HEK293 (cell line): ENCODE measurements around the gene TNIP1.

Experiments used
- BCL11A ChIP-seq: fragments of 450-650 bp; formaldehyde crosslinking; IDR thresholded peaks from 2 replicates; pipeline ENCODE4 v1.5.1; 2016; ENCODE audit warnings: low read depth, missing biosample characterization, missing genetic modification characterization
- BCL11B ChIP-seq: fragments of 450-650 bp; formaldehyde crosslinking; IDR thresholded peaks from 2 replicates; pipeline ENCODE4 v1.5.1; 2016; ENCODE audit warnings: low read depth, missing biosample characterization, missing genetic modification characterization
- CTCF ChIP-seq: fragments of 450-650 bp; formaldehyde crosslinking; IDR thresholded peaks from 2 replicates; pipeline ENCODE4 v1.5.1; 2016; ENCODE audit warnings: missing biosample characterization, missing genetic modification characterization
- KLF1 ChIP-seq: fragments of 450-650 bp; formaldehyde crosslinking; IDR thresholded peaks from 2 replicates; pipeline ENCODE4 v1.5.1; 2016; ENCODE audit warnings: missing biosample characterization, missing genetic modification characterization
- KLF10 ChIP-seq: fragments of 450-650 bp; IDR thresholded peaks from 2 replicates; pipeline ENCODE4 v1.5.1; 2018; ENCODE audit warnings: missing biosample characterization, mild to moderate bottlenecking, missing genetic modification characterization
- KLF8 ChIP-seq: fragments of 450-650 bp; formaldehyde crosslinking; IDR thresholded peaks from 2 replicates; pipeline ENCODE4 v1.5.1; 2016; ENCODE audit warnings: missing biosample characterization, missing genetic modification characterization
- MYNN ChIP-seq: fragments of 450-650 bp; formaldehyde crosslinking; IDR thresholded peaks from 2 replicates; pipeline ENCODE4 v1.5.1; 2016; ENCODE audit warnings: missing biosample characterization, missing genetic modification characterization, borderline replicate concordance
- WT1 ChIP-seq: fragments of 450-650 bp; formaldehyde crosslinking; IDR thresholded peaks from 2 replicates; pipeline ENCODE4 v1.5.1; 2016; ENCODE audit warnings: missing biosample characterization, missing genetic modification characterization
- ZBTB21 ChIP-seq: fragments of 450-650 bp; formaldehyde crosslinking; IDR thresholded peaks from 2 replicates; pipeline ENCODE4 v1.5.1; 2017; ENCODE audit warnings: missing biosample characterization, missing genetic modification characterization
- ZBTB26 ChIP-seq: fragments of 450-650 bp; formaldehyde crosslinking; optimal IDR thresholded peaks from 2 replicates; pipeline ENCODE3; 2016; ENCODE audit warnings: missing biosample characterization, mild to moderate bottlenecking, missing genetic modification characterization
- ZBTB44 ChIP-seq: fragments of 450-650 bp; IDR thresholded peaks from 2 replicates; pipeline ENCODE4 v1.5.1; 2018; ENCODE audit warnings: missing biosample characterization, mild to moderate bottlenecking, missing genetic modification characterization
- ZIC2 ChIP-seq: fragments of 450-650 bp; formaldehyde crosslinking; IDR thresholded peaks from 2 replicates; pipeline ENCODE4 v1.5.1; 2016; ENCODE audit warnings: missing biosample characterization, missing genetic modification characterization
- ZNF174 ChIP-seq: fragments of 450-650 bp; formaldehyde crosslinking; IDR thresholded peaks from 2 replicates; pipeline ENCODE4 v1.5.0; 2017; ENCODE audit warnings: missing biosample characterization, mild to moderate bottlenecking, missing genetic modification characterization
- ZNF184 ChIP-seq: fragments of 450-650 bp; IDR thresholded peaks from 2 replicates; pipeline ENCODE4 v1.5.1; 2018; ENCODE audit warnings: missing biosample characterization, mild to moderate bottlenecking, missing genetic modification characterization
- ZNF223 ChIP-seq: fragments of 450-650 bp; formaldehyde crosslinking; IDR thresholded peaks from 2 replicates; pipeline ENCODE4 v1.5.1; 2016; ENCODE audit warnings: missing biosample characterization, missing genetic modification characterization
- ZNF274 ChIP-seq, 2 experiments: fragments of 200-500 bp in 1 of 2; fragments of 450-650 bp in 1 of 2; sonication (Bioruptor generic) in 1 of 2; formaldehyde crosslinking in 1 of 2; IDR thresholded peaks; 2 replicates each; pipeline versions ENCODE4 v1.5.1 to v1.6.1; 2014 to 2016; ENCODE audit warnings: borderline replicate concordance in 1 of 2, inconsistent platforms in 1 of 2, low read length in 1 of 2, missing biosample characterization in 1 of 2, missing genetic modification characterization in 1 of 2
- ZNF510 ChIP-seq: fragments of 450-650 bp; formaldehyde crosslinking; IDR thresholded peaks from 2 replicates; pipeline ENCODE4 v1.5.1; 2018; ENCODE audit warnings: mild to moderate bottlenecking, missing genetic modification characterization, missing biosample characterization; ENCODE audit not compliant: insufficient replicate concordance
- ZNF518A ChIP-seq: fragments of 450-650 bp; formaldehyde crosslinking; conservative IDR thresholded peaks from 2 replicates; pipeline ENCODE4 v1.5.1; 2016; ENCODE audit warnings: low read depth, missing biosample characterization, missing genetic modification characterization
- ZNF580 ChIP-seq: fragments of 450-650 bp; formaldehyde crosslinking; IDR thresholded peaks from 2 replicates; pipeline ENCODE4 v1.5.1; 2016; ENCODE audit warnings: missing biosample characterization, missing genetic modification characterization
- ZNF596 ChIP-seq: fragments of 450-650 bp; IDR thresholded peaks from 2 replicates; pipeline ENCODE4 v1.5.0; 2018; ENCODE audit warnings: missing biosample characterization, mild to moderate bottlenecking, missing genetic modification characterization, moderate library complexity
- ZNF645 ChIP-seq: fragments of 450-650 bp; formaldehyde crosslinking; IDR thresholded peaks from 2 replicates; pipeline ENCODE4; 2016; ENCODE audit warnings: missing biosample characterization, missing genetic modification characterization
- ZNF664 ChIP-seq: fragments of 450-650 bp; formaldehyde crosslinking; IDR thresholded peaks from 2 replicates; pipeline ENCODE4 v1.5.1; 2016; ENCODE audit warnings: missing biosample characterization, missing genetic modification characterization
- ZNF701 ChIP-seq: fragments of 450-650 bp; formaldehyde crosslinking; IDR thresholded peaks from 2 replicates; pipeline ENCODE4 v1.5.1; 2016; ENCODE audit warnings: missing biosample characterization, missing genetic modification characterization
- ZNF704 ChIP-seq: fragments of 450-650 bp; formaldehyde crosslinking; IDR thresholded peaks from 2 replicates; pipeline ENCODE4 v1.5.1; 2016; ENCODE audit warnings: missing biosample characterization, missing genetic modification characterization
- ZNF747 ChIP-seq: fragments of 450-650 bp; formaldehyde crosslinking; IDR thresholded peaks from 2 replicates; pipeline ENCODE4 v1.5.1; 2016; ENCODE audit warnings: missing biosample characterization, missing genetic modification characterization
- ZNF837 ChIP-seq: fragments of 450-650 bp; formaldehyde crosslinking; IDR thresholded peaks from 2 replicates; pipeline ENCODE4 v1.5.1; 2016; ENCODE audit warnings: missing biosample characterization, missing genetic modification characterization

TNIP1 gene

GRCh38 chr5:151126199-151126645, 45.4 kb upstream of the TNIP1 start (continued):
- TF ChIP-seq BCL11B (tag by site-specific recombination) (peak; percentile 94), CTCF (tag by site-specific recombination) (peak; percentile 83), ZNF664 (tag by site-specific recombination) (no peak), ZIC2 (no peak), ZNF747 (no peak), ZNF510 (tag by site-specific recombination) (no peak), ZNF518A (tag by site-specific recombination) (no peak), ZNF274 (IDR thresholded peaks at IDR 0.05; ENCODE audit: low read length) (no peak), ZNF274 (tag by site-specific recombination; IDR thresholded peaks at IDR 0.05; ENCODE audit: borderline replicate concordance) (no peak), ZNF184 (tag by site-specific recombination) (no peak), ZNF837 (tag by site-specific recombination) (no peak), ZBTB21 (tag by site-specific recombination) (no peak), ZBTB44 (tag by site-specific recombination) (no peak), BCL11A (tag by site-specific recombination) (peak; percentile 89), ZNF174 (tag by site-specific recombination) (no peak), ZNF704 (tag by site-specific recombination) (no peak), ZBTB26 (tag by site-specific recombination) (no peak), WT1 (tag by site-specific recombination) (no peak), KLF10 (tag by site-specific recombination) (no peak), ZNF701 (tag by site-specific recombination) (no peak), KLF8 (tag by site-specific recombination) (no peak), ZNF645 (tag by site-specific recombination) (no peak), KLF1 (tag by site-specific recombination) (no peak), ZNF596 (no peak), MYNN (tag by site-specific recombination) (no peak), ZNF223 (tag by site-specific recombination) (no peak), ZNF580 (tag by site-specific recombination) (no peak)
